K562 (cell line): ENCODE measurements around the gene NOD2. TPM values are rescaled to one million over a fixed set of nuclear protein-coding genes. Genes with fewer than 3 reads are reported as not detected.

ENCODE experiments used
- ATAC-seq: fragments of 200-7000 bp; cut with Tn5 transposase; 3 replicates; pipeline ENCODE4 v1.9.1; 2020; ENCODE audit warnings: moderate library complexity
- BruUV-seq: library from RNA; stranded (reverse); fragments of 400-500 nt; replicated peaks from 2 replicates; lab custom pipeline; 2021; lab: Mats Ljungman, UMichigan
- CTCF ChIA-PET: fragments of 300-600 bp; formaldehyde crosslinking; extraction: SDS; loops from one replicate; lab custom pipeline; 2021; ENCODE audit warnings: low intra/inter-chr PET ratio; lab: Yijun Ruan, JAX
- POLR2A ChIA-PET: fragments of 300-600, 350-650 bp; sonication (Branson Sonifier 250); formaldehyde crosslinking; extraction: SDS; loops from one replicate; lab custom pipeline; 2021; ENCODE audit warnings: antibody characterized with exemption, inconsistent platforms; lab: Yijun Ruan, JAX
- DNase-seq, 4 experiments: peaks; one replicate each; pipeline versions ENCODE4 v3.0.0 to v3.0.0-alpha.2; 2011 to 2018; ENCODE audit warnings: low spot score in 3 of 4, mixed read lengths in 3 of 4; ENCODE audit errors: extremely low read depth in 1 of 4
- FAIRE-seq: peaks from 2 replicates; lab custom pipeline; 2011; peaks lifted over from hg19 to GRCh38; lab: Jason Lieb, UNC
- H2AFZ ChIP-seq: 2 replicates; pipeline ENCODE4 v1.6.0; 2011; ENCODE audit warnings: low read depth, low read length, control low read depth, inconsistent platforms
- H3K27ac ChIP-seq: fragments of 200-600 bp; 3 replicates; pipeline ENCODE4 v1.8.0; 2011; ENCODE audit warnings: low read depth, mild to moderate bottlenecking, control low read depth, inconsistent platforms, low read length, moderate library complexity, mixed read lengths; ENCODE audit errors: extremely low read depth
- H3K27me3 ChIP-seq, 2 experiments: fragments of 300-600 bp in 1 of 2; 2 replicates in 1 of 2; 3 replicates in 1 of 2; pipeline versions ENCODE4 v1.6.0 to v1.8.0; 2011; ENCODE audit warnings: inconsistent platforms in 2 of 2, low read length in 2 of 2, mild to moderate bottlenecking in 1 of 2, mixed read lengths in 1 of 2, moderate library complexity in 1 of 2; ENCODE audit not compliant: control insufficient read depth in 2 of 2, insufficient read depth in 2 of 2
- H3K36me3 ChIP-seq: fragments of 300-600 bp; 3 replicates; pipeline ENCODE4 v1.8.0; 2011; ENCODE audit warnings: mild to moderate bottlenecking, low read length, inconsistent platforms; ENCODE audit not compliant: control insufficient read depth, insufficient read depth
- H3K4me1 ChIP-seq, 2 experiments: fragments of 200-600 bp in 1 of 2; replicated peaks in 1 of 2; 2 replicates in 1 of 2; 3 replicates in 1 of 2; pipeline versions ENCODE4 v1.5.1 to v1.8.0; 2011; ENCODE audit warnings: inconsistent platforms in 2 of 2, low read length in 2 of 2, mild to moderate bottlenecking in 1 of 2, mixed read lengths in 1 of 2, moderate library complexity in 1 of 2; ENCODE audit not compliant: control insufficient read depth in 2 of 2, insufficient read depth in 2 of 2
- H3K4me2 ChIP-seq: 2 replicates; pipeline ENCODE4 v1.6.1; 2011; ENCODE audit warnings: low read length, control low read depth, inconsistent platforms, mixed read lengths; ENCODE audit not compliant: insufficient read depth
- H3K4me3 ChIP-seq: fragments of 200-600 bp; sonication (generic), shearing (Covaris generic); 2 replicates; pipeline ENCODE4 v1.5.1; 2016; ENCODE audit warnings: control low read depth, inconsistent platforms
- H3K79me2 ChIP-seq: fragments of 200-600 bp; 3 replicates; pipeline ENCODE4 v1.8.0; 2011; ENCODE audit warnings: low read length, inconsistent platforms; ENCODE audit not compliant: control insufficient read depth, insufficient read depth
- H3K9ac ChIP-seq, 2 experiments: 2 replicates each; pipeline versions ENCODE4 v1.6.0 to v1.6.1; 2011; ENCODE audit warnings: low read depth in 2 of 2, low read length in 2 of 2, control low read depth in 1 of 2, inconsistent platforms in 1 of 2, mild to moderate bottlenecking in 1 of 2, mixed read lengths in 1 of 2; ENCODE audit not compliant: insufficient read depth in 1 of 2
- H3K9me1 ChIP-seq: one replicate; pipeline ENCODE4 v1.6.0; 2011; ENCODE audit warnings: inconsistent platforms, mild to moderate bottlenecking, low read length, moderate library complexity; ENCODE audit not compliant: control insufficient read depth, insufficient read depth
- H3K9me3 ChIP-seq: replicated peaks from 2 replicates; pipeline ENCODE4 v1.5.1; 2011; ENCODE audit warnings: low read depth, low read length, inconsistent platforms; ENCODE audit not compliant: control insufficient read depth, insufficient read depth
- H4K20me1 ChIP-seq: replicated peaks from 2 replicates; pipeline ENCODE4 v1.6.1; 2011; ENCODE audit warnings: low read length, inconsistent platforms, mixed read lengths; ENCODE audit not compliant: control insufficient read depth, insufficient read depth
- ELK1 ChIP-seq: sonication (generic); formaldehyde crosslinking; IDR thresholded peaks from 2 replicates; pipeline ENCODE4 v1.8.1; 2022; ENCODE audit warnings: missing genetic modification reagents
- ESRRA ChIP-seq: fragments of 450-650 bp; IDR thresholded peaks from 2 replicates; pipeline ENCODE4 v1.6.1; 2014; ENCODE audit warnings: low read depth, mild to moderate bottlenecking, moderate library complexity, borderline replicate concordance
- NFE2 ChIP-seq: IDR thresholded peaks from 2 replicates; pipeline ENCODE4 v1.6.1; 2014; ENCODE audit warnings: antibody characterized with exemption, low read depth
- NUFIP1 ChIP-seq: fragments of 450-650 bp; IDR thresholded peaks from 2 replicates; pipeline ENCODE4 v1.6.1; 2018; ENCODE audit not compliant: partially characterized antibody
- SETDB1 ChIP-seq: IDR thresholded peaks from one replicate; pipeline ENCODE4 v1.6.1; 2012; ENCODE audit warnings: low read length, control low read depth, inconsistent platforms
- SMARCC2 ChIP-seq: fragments of 450-650 bp; IDR thresholded peaks from 2 replicates; pipeline ENCODE4 v1.6.1; 2017; ENCODE audit warnings: antibody characterized with exemption, moderate library complexity, mild to moderate bottlenecking, low read depth
- ZNF282 ChIP-seq: sonication (generic); formaldehyde crosslinking; IDR thresholded peaks from 2 replicates; pipeline ENCODE4 v1.8.1; 2023; ENCODE audit warnings: missing genetic modification reagents
- WGBS: fragments of 100-300 bp; shearing (Covaris generic); methylation state at CpG from one replicate; pipeline ENCODE4 v1.1.6; 2016; ENCODE audit warnings: low coverage, mixed read lengths; ENCODE audit not compliant: insufficient coverage; ENCODE audit errors: missing lambda C conversion rate; 5-methylcytosine and 5-hydroxymethylcytosine counted together
- in situ Hi-C: fragments of 300-500 bp; cut with MboI; formaldehyde crosslinking; loops from 4 replicates; pipeline ENCODE4 v1.15.0; 2018; ENCODE audit warnings: inconsistent platforms, mixed read lengths
- intact Hi-C: fragments of 100-400 bp; cut with micrococcal nuclease; formaldehyde crosslinking; loops from 2 replicates; pipeline ENCODE4 v1.14.2; 2022
- polyA plus RNA-seq, 8 experiments: library from polyadenylated mRNA; depleted of rRNA in 4 of 8; stranded (reverse) in 5 of 8; unstranded in 3 of 8; fragments of >200 nt; fragmentation: Nextera tagmentation in 2 of 8; fragmentation: Illumina TruSeq in 1 of 8; extraction: Ambion mirVana in 2 of 8; extraction: Trizol in 1 of 8; gene quantifications; 2 replicates each; pipeline versions ENCODE4 v1.2.1 to v1.2.3, GENCODE V29; 2011 to 2014; ENCODE audit warnings: inconsistent platforms in 1 of 8, missing spikeins in 1 of 8
- total RNA-seq, 7 experiments: library from RNA; depleted of rRNA in 6 of 7; stranded (reverse); fragments of >200 nt in 6 of 7; fragmentation: Illumina TruSeq in 2 of 7; extraction: Trizol in 2 of 7; gene quantifications; 2 replicates each; pipeline versions ENCODE4 v1.2.1 to v1.2.3, GENCODE V29; 2011 to 2021; ENCODE audit warnings: low replicate concordance in 1 of 7

NOD2 gene
- total and polyA plus RNA-seq, 9 of the 15 experiments (the other 6 are each of a cell fraction or from before 2014, with no cell fraction given), result 0.04 TPM; not detected in 8

GRCh38 chr16:50705436-50706110, 12.2 kb downstream of the NOD2 start:
- H3K79me2 ChIP-seq, result no peaks in the 10 kb centered on the region
- no peak overlapping the region for H3K4me2 ChIP-seq
- in situ Hi-C loops (no loop called here), intact Hi-C loops (no loop called here)
- no peak overlapping the region for H3K9ac ChIP-seq
- no peak overlapping the region for H2AFZ ChIP-seq
- TF ChIP-seq SETDB1 (no peak), NFE2 (no peak), NUFIP1 (no peak), SMARCC2 (no peak), ZNF282 (CRISPR knock-in tag) (no peak), ESRRA (no peak), ELK1 (no peak)
- TF ChIP-seq, all 486 proteins: peak for 0
- POLR2A ChIA-PET, result no interaction called here
- Histone ChIP-seq H3K4me3 (no peak overlapping the region), H3K9me3 (no peaks in the 10 kb centered on the region), H3K27me3 (peaks cover 3 to 17% of the 10 kb centered on the region in 2 experiments; a peak in 3 of 5 replicates), H3K9me1 (no peaks in the 10 kb centered on the region), H3K4me1 (peaks cover 0 to 2% of the 10 kb centered on the region in 2 experiments; a peak in 3 of 5 replicates), H3K36me3 (no peaks in the 10 kb centered on the region), H4K20me1 (no peaks in the 10 kb centered on the region), H3K27ac (no peak overlapping the region)
- 0% methylated on average over 5 of the region's 5 CpGs for WGBS
- CTCF ChIA-PET, result no interaction called here
- no peak for FAIRE-seq
- no peak for ATAC-seq
- no peak for DNase-seq
- no TSS peak for BruUV-seq
